Astrocyte (in vitro differentiated cells and primary cell): Measurements from ENCODE around the gene MFGE8.

ENCODE experiments used
- EZH2 ChIP-seq: IDR thresholded peaks from 2 replicates; pipeline ENCODE4 v1.6.1; 2012; ENCODE audit warnings: mild to moderate bottlenecking, low read length, inconsistent platforms; ENCODE audit not compliant: insufficient read depth
- TF ChIP-seq, protein P1 (sequence below): IDR thresholded peaks from 2 replicates; pipeline ENCODE4 v1.5.1; 2011; ENCODE audit warnings: low read depth, mild to moderate bottlenecking, inconsistent platforms, low read length, moderate library complexity; ENCODE audit not compliant: insufficient read depth

DNA sequence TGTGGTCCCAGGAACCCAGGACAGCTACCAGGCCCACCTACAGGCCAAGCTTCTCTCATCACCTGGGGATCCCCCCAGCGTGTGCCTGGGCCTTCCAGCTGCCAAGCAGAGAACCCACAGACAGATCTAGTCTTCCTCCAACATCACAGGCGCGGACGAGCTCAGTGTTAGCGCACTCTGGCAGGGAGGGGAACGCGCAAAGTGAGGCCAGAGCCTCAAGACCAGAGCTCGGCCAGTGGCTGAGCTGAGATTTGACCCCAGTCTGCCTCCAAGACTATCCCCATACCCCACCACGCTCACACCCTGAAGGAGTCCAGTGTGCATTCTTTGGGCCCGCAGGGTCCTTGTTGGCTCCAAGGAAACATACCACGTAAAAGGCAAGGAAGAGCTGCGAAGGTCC lies 5.1 kb downstream of the MFGE8 start:
- TF ChIP-seq, protein P1, sequence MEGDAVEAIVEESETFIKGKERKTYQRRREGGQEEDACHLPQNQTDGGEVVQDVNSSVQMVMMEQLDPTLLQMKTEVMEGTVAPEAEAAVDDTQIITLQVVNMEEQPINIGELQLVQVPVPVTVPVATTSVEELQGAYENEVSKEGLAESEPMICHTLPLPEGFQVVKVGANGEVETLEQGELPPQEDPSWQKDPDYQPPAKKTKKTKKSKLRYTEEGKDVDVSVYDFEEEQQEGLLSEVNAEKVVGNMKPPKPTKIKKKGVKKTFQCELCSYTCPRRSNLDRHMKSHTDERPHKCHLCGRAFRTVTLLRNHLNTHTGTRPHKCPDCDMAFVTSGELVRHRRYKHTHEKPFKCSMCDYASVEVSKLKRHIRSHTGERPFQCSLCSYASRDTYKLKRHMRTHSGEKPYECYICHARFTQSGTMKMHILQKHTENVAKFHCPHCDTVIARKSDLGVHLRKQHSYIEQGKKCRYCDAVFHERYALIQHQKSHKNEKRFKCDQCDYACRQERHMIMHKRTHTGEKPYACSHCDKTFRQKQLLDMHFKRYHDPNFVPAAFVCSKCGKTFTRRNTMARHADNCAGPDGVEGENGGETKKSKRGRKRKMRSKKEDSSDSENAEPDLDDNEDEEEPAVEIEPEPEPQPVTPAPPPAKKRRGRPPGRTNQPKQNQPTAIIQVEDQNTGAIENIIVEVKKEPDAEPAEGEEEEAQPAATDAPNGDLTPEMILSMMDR, result no peak
- no peak for TF ChIP-seq EZH2
